ENCODE results near the gene MPI. TPM values are rescaled to one million over a fixed set of nuclear protein-coding genes. Genes with fewer than 3 reads are reported as not detected.

The MPI gene
- total and polyA plus RNA-seq, 10 of the 15 experiments (the other 5 are each of a cell fraction or from before 2014, with no cell fraction given): 35.6 to 93.9 (median 44.1) TPM

- Histone ChIP-seq H3K4me2 (ENCODE audit: control insufficient read depth, insufficient read depth) (peak overlapping the region; percentile 90), H3K9me3 (replicated peaks; ENCODE audit: control insufficient read depth, insufficient read depth, low read length) (no peaks in the 10 kb centered on the region), H3K9ac (ENCODE audit: control insufficient read depth, insufficient read depth, low read length) (peak overlapping the region; percentile 42), H4K20me1 (ENCODE audit: control insufficient read depth, insufficient read depth) (peaks cover 3% of the 10 kb centered on the region; the same call in 1 of the 2 replicates), H3K79me2 (ENCODE audit: control insufficient read depth, insufficient read depth, low read length) (peaks cover 39% of the 10 kb centered on the region), H2AFZ (ENCODE audit: control insufficient read depth, low read depth, low read length) (no peak overlapping the region), H3K4me3 (peak overlapping the region; percentile 35; the same call in 1 of the 2 replicates), H3K36me3 (ENCODE audit: control insufficient read depth in 2 of 2, insufficient read depth in 2 of 2, low read length in 1 of 2) (peaks cover 7 to 14% of the 10 kb centered on the region in 2 experiments; a peak in 3 of 4 replicates), H3K27me3 (replicated peaks in 1 of 2; ENCODE audit: control insufficient read depth in 2 of 2, insufficient read depth in 2 of 2, low read length in 1 of 2) (no peaks in the 10 kb centered on the region), H3K27ac (ENCODE audit: control insufficient read depth, insufficient read depth) (peak overlapping the region; percentile 80), H3K4me1 (ENCODE audit: control insufficient read depth, insufficient read depth, low read length) (peaks cover 46% of the 10 kb centered on the region)
- intact Hi-C loops (cut with micrococcal nuclease; ENCODE audit: unreplicated experiment) (loop anchor here (2.0 to 5.0 kb wide), 2 partner anchors 14 to 45 kb away; no protein-coding TSS in a partner anchor), in situ Hi-C loops (cut with MboI) (no loop called here)
- ATAC-seq (peak; percentile 91), FAIRE-seq (peak; percentile 98), DNase-seq (ENCODE audit: low read depth, low spot score) (peak; percentile 78)
- SMC1A ChIA-PET (ENCODE audit: uncharacterized antibody, unreplicated experiment): interaction anchor here (0.6 to 7.5 kb wide), 10 partner anchors 12 to 86 kb away, joined by 3 to 120 read pairs (median 8); partner anchors contain the start of gene FAM219B
- WGBS (ENCODE audit: insufficient coverage, insufficient replicate concordance, low lambda C conversion rate, missing lambda C conversion rate): 1% methylated on average over 5 of the region's 5 CpGs
- POLR2A ChIA-PET: interaction anchor here (0.6 to 5.8 kb wide), 12 partner anchors 9 to 322 kb away, joined by 3 to 80 read pairs (median 3); partner anchors contain the start of genes COX5A, FAM219B, SCAMP2 and ULK3
- CTCF ChIA-PET: interaction anchor here (0.7 to 5.9 kb wide), 8 partner anchors 13 to 88 kb away, joined by 3 to 76 read pairs (median 8); partner anchors contain the start of gene ULK3
- RAD21 ChIA-PET (ENCODE audit: unreplicated experiment): interaction anchor here (1.0 to 5.6 kb wide), 8 partner anchors 12 to 94 kb away, joined by 3 to 57 read pairs (median 8); no protein-coding TSS in a partner anchor
- BruUV-seq (replicated peaks): no TSS peak
- TF ChIP-seq ZNF592 (IDR thresholded peaks at IDR 0.05): no peak
- TF ChIP-seq SIX5 (IDR thresholded peaks at IDR 0.05; ENCODE audit: low read depth, low read length, severe bottlenecking): no peak
- no peak for TF ChIP-seq MEF2B (IDR thresholded peaks at IDR 0.05; ENCODE audit: partially characterized antibody, poor library complexity, severe bottlenecking)
- peak in 1 of 2 experiments; percentile 56; a peak in 2 of 4 replicates for TF ChIP-seq ETV6 (conservative IDR thresholded peaks at IDR 0.05 in 1 of 2, IDR thresholded peaks at IDR 0.05 in 1 of 2; ENCODE audit: borderline replicate concordance in 1 of 2, low read depth in 1 of 2)
- TF ChIP-seq CBFB (IDR thresholded peaks at IDR 0.05; ENCODE audit: low read depth): peak; percentile 71; the same call in 1 of the 2 replicates
- TF ChIP-seq BCL3 (IDR thresholded peaks at IDR 0.05; ENCODE audit: borderline replicate concordance, insufficient read depth, low read depth, low read length, poor library complexity, severe bottlenecking): no peak
- no peak for TF ChIP-seq SIN3A (IDR thresholded peaks at IDR 0.05; ENCODE audit: low read depth, low read length)
- no peak for TF ChIP-seq ZSCAN29 (IDR thresholded peaks at IDR 0.05)
- TF ChIP-seq BACH1 (IDR thresholded peaks at IDR 0.05; ENCODE audit: borderline replicate concordance): 0 out of 2 replicates have a peak, but pooled peaks have one; percentile 6
- peak; percentile 35 for TF ChIP-seq POLR2A (IDR thresholded peaks at IDR 0.05; ENCODE audit: low read depth, low read length)
- TF ChIP-seq NBN (IDR thresholded peaks at IDR 0.05): no peak
- no peak for TF ChIP-seq USF2 (IDR thresholded peaks at IDR 0.05; ENCODE audit: borderline replicate concordance, low read depth, low read length)
- peak; percentile 22; the same call in 1 of the 2 replicates for TF ChIP-seq YY1 (IDR thresholded peaks at IDR 0.05; ENCODE audit: low read depth, low read length)
- TF ChIP-seq ATF2 (IDR thresholded peaks at IDR 0.05; ENCODE audit: low read length): peak; percentile 69; the same call in 1 of the 2 replicates
- peak; percentile 83 for TF ChIP-seq SPI1 (IDR thresholded peaks at IDR 0.05; ENCODE audit: borderline replicate concordance, insufficient read depth, low read depth, low read length)
Measured at GRCh38 chr15:74857082-74857655, 32.7 kb upstream of the MPI start.

All from GM12878 (cell line).